ENCODE results near the gene USO1.

Gene USO1

DNA sequence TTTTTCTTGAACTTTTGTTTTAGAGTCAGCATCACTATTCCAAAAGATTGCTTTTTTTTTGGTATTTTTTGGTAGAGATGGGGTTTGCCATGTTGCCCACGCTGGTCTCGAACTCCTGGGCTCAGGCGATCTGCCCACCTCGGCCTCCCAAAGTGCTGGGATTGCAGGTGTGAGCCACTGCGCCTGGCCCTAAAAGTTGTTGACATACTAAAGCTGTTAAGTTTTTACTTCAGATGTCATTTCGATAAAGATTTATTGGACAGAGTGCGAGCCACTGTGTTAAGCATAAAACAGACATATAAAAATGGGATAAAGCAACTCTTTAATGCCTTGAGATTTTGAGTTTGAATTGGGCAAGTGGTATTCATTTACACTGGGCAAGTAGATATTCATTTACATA lies 28.3 kb downstream of the USO1 start:
- H3K4me3 ChIP-seq (ENCODE audit: low read depth, low read length): no peak overlapping the region
- TF ChIP-seq MAX (IDR thresholded peaks at IDR 0.05; ENCODE audit: low read depth, low read length): no peak
- no peak for TF ChIP-seq CTCF (IDR thresholded peaks at IDR 0.05; ENCODE audit: low read depth, low read length)
- TF ChIP-seq MYC (IDR thresholded peaks at IDR 0.05; ENCODE audit: low read depth, low read length): no peak
- TF ChIP-seq POLR2A (IDR thresholded peaks at IDR 0.05; ENCODE audit: extremely low read depth, insufficient read length): no peak
- DNase-seq (ENCODE audit: low read depth): no peak

- DNase-seq (ENCODE audit: low read depth): no peak
- no peak overlapping the region for H3K4me3 ChIP-seq (ENCODE audit: low read depth, low read length)
- TF ChIP-seq MYC (IDR thresholded peaks at IDR 0.05; ENCODE audit: low read depth, low read length): no peak
- no peak for TF ChIP-seq MAX (IDR thresholded peaks at IDR 0.05; ENCODE audit: low read depth, low read length)
- no peak for TF ChIP-seq POLR2A (IDR thresholded peaks at IDR 0.05; ENCODE audit: extremely low read depth, insufficient read length)
- TF ChIP-seq CTCF (IDR thresholded peaks at IDR 0.05; ENCODE audit: low read depth, low read length): no peak
Measured at GRCh38 chr4:75769036-75769435, 44.7 kb downstream of the USO1 start.

GRCh38 chr4:75771607-75772006 lies 47.2 kb downstream of the USO1 start:
- no peak overlapping the region for H3K4me3 ChIP-seq (ENCODE audit: low read depth, low read length)
- no peak for DNase-seq (ENCODE audit: low read depth)
- no peak for TF ChIP-seq MAX (IDR thresholded peaks at IDR 0.05; ENCODE audit: low read depth, low read length)
- no peak for TF ChIP-seq CTCF (IDR thresholded peaks at IDR 0.05; ENCODE audit: low read depth, low read length)
- TF ChIP-seq MYC (IDR thresholded peaks at IDR 0.05; ENCODE audit: low read depth, low read length): no peak
- no peak for TF ChIP-seq POLR2A (IDR thresholded peaks at IDR 0.05; ENCODE audit: extremely low read depth, insufficient read length)

DNA sequence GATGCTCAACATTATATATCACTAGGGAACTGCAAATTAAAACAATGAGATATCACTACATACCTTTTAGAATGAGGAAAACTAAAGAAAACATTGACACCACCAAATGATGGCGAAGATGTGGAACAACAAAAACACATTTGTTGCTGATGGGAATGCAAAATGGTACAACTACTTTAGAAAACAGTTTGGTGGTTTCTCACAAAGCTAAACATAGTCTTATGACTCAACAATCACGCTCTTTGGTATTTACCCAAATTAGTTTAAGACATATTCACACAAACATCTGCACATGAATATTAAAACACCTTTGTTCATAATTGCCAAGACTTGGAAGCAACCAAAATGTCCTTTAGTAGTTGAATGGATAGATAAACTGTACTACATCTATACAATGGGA lies 53.2 kb downstream of the USO1 start:
- TF ChIP-seq MAX (IDR thresholded peaks at IDR 0.05; ENCODE audit: low read depth, low read length) (no peak), MYC (IDR thresholded peaks at IDR 0.05; ENCODE audit: low read depth, low read length) (no peak), POLR2A (IDR thresholded peaks at IDR 0.05; ENCODE audit: extremely low read depth, insufficient read length) (no peak), CTCF (IDR thresholded peaks at IDR 0.05; ENCODE audit: low read depth, low read length) (no peak)
- no peak for DNase-seq (ENCODE audit: low read depth)
- H3K4me3 ChIP-seq (ENCODE audit: low read depth, low read length): no peak overlapping the region

DNA sequence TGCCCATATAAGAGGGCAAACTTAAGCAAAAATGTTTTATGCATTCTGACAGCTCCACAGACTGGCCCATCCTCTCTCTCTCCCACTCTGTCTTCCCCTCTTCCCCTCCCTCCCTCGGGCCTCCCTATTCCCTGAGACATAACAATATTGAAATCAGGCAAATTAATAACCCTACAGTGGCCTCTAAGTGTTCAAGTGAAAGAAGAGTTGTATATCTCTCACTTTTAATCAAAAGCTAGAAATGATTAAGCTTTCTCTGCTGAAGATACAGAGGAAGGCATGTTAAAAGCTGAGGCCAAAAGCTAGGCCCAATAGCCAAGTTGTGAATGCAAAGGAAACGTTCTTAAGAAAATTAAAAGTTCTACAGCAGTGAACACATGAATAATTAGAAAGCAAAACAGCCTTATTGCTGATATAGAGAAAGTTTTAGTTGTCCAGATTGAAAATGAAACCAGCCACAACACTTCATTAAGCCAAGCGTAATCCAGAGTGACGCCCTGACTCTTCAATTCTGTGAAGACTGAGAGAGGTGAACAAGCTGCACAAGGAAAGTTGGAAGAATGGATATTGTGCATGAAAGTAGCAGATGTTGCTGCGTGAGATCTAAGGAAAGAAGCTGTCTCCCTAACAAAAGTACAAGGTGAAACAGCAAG lies 54.9 kb downstream of the USO1 start:
- H3K4me3 ChIP-seq (ENCODE audit: low read depth, low read length): no peak overlapping the region
- TF ChIP-seq MYC (IDR thresholded peaks at IDR 0.05; ENCODE audit: low read depth, low read length) (no peak), CTCF (IDR thresholded peaks at IDR 0.05; ENCODE audit: low read depth, low read length) (no peak), POLR2A (IDR thresholded peaks at IDR 0.05; ENCODE audit: extremely low read depth, insufficient read length) (no peak), MAX (IDR thresholded peaks at IDR 0.05; ENCODE audit: low read depth, low read length) (no peak)
- DNase-seq (ENCODE audit: low read depth): no peak
